HL-60/S4 treated with retinoic acid at 250 ng/mL for 4 days and 3 days (cell line): ENCODE results near the gene MYL12B.
"Not testable (repeated sequence)": the region's sequence is repeated elsewhere in the genome, so short reads cannot be mapped to it uniquely, and the experiment has no call there.

ENCODE experiments used
- in situ Hi-C: fragments of 300-500 bp; cut with MboI; formaldehyde crosslinking; loops from 2 replicates; pipeline ENCODE4 v1.7.0; 2022; ENCODE audit warnings: low sequenced_read_pairs

Gene MYL12B

DNA sequence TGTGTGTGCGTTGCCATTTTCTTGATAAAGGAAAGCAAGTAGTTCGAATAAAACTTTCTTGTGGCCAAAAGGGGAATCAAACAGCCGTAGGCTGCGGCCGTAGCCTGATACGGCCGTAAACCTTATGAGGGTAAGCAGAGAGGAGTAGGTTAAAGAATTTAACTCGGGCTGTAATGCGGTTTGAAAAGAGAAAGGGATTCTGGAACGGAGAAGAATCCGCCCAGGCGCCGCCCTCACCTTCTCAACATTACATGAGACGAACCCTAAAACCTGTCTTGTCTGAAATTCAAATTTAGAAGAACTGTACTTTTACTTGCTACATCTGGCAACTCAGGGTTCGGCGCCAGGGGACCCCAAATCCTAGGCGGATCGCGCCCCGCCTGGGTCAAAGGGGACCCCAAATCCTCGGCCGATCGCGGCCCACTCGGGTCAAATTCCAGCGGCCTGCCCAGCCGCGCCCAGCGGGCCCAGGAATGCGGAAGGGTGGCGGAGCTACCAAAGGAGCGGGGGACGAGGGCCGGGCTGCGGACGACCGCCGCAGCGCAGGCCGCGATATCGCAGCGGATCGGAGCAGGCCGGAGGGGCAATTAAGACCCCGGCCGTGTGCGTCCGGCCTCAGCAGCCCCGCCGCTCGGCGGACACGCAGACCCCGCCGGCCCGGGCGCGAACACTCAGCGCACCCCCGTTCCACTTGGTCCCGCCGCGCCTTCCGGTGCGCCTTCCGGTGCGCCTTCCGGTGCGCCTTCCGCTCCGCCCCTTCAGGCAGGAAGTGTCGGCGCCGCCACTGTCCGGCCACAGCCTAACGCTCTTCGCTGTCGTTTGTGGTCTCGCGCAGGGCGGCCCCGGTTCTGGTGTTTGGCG is at the start of gene MYL12B:
TSS of gene MYL12B (plus strand) at position 761 of the 861 bp plus-strand sequence. CDS start 10,766 bp downstream, outside the sequence.
- in situ Hi-C loops, result no loop called here

DNA sequence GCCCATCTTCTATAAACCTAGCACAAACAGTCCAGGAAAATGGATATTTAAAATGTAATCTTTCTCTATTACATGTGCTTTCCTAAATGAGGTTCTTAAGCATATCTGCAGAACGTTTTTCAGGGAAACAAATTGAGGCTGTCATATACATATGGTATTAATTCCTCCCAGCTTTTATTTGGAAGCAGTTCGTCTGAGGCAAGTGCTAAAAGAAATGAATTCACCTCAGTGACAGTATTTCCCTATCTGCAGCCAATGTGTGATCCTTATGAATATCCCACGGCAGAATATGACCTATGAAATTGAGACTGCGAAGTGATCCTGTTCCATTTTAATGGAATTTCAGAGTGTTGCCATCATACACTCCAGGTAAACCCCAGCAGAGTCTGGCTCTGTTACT is 49.3 kb upstream of the MYL12B start:
- in situ Hi-C loops, result no loop called here

DNA sequence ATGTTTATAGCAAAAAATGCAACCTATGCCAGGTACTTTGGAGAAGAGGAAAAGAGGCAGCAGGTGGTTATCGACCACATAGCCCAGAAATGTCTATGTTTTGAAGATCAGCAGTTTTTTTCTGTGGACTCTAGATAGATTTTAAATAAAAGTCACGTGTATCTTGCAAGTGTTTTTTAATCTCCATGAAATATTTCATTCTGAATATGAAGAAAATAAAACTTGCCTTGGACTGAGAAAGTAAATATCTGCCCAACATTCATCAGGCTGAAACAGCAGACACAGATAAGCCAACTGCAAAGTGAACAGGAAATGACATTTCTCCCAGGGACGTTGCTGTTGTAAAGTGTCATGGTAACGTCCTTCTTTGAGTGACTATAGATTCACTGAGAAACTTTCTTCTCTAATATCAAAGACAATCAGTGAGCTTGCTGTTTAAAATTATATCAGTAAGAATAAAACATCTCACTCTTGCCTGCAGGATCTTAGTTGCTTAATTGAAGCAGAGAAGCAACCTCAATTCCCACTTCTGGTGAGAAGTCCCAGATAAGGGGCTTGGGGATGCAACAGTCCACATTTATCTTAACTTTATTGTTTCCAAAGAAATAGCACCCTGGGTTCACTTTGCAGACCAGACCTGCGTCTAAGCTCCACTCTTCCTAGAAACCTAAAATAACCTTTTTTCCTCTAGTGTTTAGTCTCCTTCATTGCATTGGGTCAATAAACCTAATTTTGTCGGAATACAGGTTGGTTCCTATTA is 48.5 kb upstream of the MYL12B start:
- in situ Hi-C loops, result no loop called here

DNA sequence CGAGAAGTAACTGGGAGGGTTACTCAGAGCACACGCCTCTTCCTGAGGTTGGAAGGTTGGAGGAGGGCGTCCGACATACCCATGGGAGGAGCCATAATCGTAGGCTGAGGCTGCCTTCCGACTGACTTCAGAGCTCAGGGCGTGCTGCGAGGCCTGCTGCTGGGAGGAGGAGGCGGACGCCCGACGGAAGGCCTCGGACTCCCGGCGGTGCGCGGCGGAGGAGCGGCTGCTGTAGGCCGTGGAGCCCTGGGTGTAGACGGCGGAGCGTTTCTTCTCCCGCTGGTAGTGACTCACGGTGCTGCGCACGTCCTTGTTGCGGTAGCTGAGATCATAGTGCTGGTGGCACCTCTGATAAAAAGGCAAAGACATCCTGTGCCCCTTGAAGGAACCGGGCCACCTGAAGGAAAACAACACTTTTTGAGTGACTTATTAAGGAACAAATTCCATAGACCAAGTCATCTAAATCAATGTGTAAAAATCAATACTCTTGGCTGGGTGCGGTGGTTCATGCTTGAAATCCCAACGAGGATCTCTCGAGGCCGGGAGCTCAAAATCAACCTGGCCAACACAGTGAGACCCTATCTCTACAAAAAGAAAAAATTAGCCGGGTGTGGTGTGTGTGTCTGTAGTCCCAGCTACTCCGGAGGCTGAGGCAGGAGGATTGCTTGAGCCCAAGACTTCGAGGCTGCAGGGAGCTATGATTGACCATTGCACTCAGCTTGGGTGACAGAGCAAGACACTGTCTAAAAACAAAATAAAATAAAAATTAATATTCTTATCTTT is 46.9 kb upstream of the MYL12B start:
- in situ Hi-C loops, result no loop called here

DNA sequence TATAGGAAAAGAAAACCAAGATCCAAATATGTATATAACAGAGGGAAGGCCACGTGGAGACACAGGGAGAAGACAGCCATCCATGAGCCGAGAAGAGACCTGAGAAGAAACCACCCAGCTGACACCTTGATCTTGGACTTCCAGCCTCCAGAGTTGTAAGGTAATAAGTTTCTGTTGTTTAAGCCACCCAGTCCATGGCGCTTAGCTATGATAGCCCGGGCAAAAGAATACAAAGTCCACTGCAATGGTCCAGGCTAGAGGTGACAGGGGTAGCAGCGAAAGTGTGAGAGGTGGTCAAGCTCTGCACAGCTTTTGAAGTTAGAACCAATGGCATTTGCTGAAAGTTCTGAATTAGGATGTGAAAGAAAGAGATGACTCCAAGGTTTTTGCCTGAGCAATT is 44.9 kb upstream of the MYL12B start:
- in situ Hi-C loops, result no loop called here

DNA sequence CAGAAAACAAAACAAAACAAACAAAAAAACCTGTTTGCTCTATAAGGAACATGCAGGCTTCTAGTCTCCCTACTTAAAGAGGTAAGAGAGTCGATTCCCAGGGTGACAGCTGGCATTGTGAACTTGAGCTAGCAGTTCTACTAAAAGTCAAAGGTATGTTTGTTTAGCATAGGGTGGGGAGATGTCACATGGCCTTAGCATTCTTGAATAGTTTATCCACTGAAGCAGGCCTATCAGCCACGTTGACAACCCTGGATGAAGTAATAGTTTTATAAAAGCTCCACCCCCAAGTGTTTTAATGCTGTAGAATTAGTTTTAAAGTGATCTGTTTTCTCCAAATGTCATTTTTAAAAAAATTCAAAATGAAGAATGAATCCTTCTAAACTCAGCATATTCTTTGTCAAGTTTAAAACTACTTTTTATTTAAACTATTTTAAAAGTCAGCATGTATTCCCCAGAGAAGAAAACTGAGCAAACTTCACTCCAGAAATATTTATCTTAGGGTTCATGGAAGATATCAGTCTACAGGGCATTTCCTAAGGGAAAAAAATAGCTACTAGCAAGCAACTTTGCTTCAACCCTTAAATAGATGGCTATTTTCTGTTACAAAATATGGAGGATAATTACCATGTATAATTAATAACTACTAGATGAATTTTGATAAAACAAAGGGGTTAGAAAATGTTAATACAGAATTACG is 43.8 kb upstream of the MYL12B start:
- in situ Hi-C loops, result no loop called here

DNA sequence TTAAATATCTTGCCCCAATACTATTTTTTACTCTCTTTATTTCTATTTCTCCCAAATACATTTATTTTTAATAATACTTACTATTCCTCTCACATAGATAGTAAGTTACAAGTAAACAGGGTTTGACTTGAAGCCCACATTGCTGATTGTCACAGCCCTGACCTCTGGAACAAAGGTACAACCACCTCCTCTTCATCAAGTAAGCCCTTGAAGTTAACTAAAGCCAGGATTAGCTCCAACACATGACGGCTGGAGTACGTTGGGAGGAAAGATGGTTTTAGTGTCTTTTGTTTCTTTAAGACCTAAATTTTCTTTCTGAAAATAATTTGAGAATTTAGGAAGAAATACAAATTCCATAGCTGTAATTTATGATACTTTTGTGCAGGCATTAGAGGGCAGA is 43.1 kb upstream of the MYL12B start:
- in situ Hi-C loops, result no loop called here

DNA sequence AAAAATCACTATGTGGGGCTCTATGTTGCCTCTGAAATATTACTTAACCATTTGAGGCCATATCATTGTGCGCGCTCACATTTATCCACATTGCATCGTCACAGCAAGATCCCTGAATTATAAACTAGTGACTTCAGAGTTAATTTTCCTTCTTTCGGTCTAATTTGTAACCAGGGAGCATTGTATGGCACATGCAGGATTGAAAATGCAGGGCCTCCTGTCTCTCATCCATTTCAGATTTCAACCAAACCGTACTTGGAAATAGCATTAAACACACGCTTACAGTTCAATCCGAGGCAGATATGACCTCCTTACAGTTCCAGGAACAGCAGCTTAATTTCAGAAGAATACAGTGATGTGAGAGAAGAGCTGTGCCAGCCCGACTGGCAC is 42.7 kb upstream of the MYL12B start:
- in situ Hi-C loops, result no loop called here

DNA sequence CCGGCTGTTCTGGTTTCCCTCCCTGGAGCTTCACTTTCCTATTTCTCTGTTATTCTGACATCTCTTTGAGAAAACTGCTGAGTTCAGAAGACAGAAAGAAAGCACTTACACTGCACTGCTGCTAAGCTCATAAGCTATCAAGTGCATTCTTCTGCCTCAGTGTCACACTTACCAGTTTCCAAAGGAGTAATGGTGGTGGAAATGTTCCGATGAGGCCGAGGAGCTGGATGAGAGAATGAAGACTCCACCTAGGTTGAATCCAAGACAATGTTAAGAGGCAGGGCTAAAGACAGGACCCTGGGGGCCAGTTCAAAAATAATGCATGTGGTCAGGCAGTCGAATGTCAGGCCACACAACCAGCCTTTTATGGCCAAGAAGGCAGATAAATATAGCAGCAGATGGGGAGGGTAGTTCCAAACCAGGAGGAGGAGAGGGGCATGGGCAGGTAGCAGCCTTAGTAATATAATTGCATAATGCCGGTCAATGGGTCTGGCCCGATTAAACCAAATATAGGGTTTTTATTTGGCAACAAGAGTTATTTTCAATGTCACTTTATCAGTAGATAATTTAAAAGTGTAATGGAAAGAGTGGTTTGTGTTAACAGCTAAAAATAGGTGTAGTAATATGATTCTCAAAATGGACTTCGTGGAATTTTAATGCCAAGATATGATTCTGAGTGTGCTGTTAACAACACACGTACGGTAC is 42.1 kb upstream of the MYL12B start, which contains the start of gene MYOM1:
TSS of gene MYOM1 (minus strand) at position 338 of the 705 bp plus-strand sequence. CDS start 4,745 bp downstream, outside the sequence.
- in situ Hi-C loops, result no loop called here

DNA sequence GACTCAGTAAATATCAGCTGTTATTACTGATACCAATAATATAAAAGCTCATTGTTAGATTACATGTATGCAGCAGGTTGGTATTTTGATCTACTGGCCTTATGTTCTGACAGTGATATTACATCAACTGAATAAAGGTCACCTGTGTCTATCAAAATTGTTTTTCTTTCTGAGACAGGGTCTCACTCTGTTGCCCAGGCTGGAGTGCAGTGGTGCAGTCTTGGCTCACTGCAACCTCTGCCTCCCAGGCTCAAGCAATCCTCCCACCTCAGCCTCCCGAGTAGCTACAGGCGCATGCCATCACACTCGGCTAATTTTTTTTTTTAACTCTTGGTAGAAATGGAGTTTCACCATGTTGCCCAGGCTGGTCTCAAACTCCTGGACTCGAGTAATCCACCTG is 41.1 kb upstream of the MYL12B start:
- in situ Hi-C loops, result not testable (repeated sequence)

DNA sequence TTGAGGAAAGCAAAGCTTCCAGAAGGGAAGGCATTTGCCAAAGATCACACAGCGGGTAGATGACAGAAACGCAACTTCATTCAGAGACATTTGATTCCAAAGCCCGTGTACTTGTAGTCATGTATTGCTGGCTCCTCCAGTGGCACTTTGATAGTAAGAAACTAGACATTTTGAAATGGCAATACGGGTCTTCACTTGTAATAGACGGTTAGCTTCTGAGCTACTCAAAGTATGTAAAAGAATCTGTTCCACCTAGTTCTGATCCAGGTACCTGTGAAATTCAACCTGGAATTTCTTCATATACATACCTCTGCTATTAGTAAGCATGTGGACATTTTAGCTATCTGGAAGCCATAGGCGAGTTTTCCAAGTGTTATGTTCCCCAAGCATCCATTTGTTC is 40.4 kb upstream of the MYL12B start:
- in situ Hi-C loops, result no loop called here

DNA sequence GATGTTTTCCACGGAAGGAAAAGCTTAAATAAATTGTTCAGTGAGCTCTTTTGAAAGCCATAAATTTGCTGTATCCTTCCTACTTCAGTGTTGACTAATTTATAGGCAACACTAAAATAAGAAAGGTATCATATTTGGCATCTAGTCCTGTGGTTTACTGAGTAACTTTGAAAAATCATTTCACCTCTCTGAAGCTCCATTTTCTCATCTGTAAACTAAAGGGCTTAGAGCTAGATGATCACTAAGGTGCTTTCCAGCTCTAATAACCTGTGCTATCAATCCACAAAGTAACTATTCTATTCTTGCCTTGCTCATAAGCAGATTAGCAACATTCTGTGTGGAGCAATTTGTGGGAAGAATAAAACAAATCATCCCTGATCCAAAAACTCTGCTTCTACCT is 38.6 kb upstream of the MYL12B start:
- in situ Hi-C loops, result no loop called here

DNA sequence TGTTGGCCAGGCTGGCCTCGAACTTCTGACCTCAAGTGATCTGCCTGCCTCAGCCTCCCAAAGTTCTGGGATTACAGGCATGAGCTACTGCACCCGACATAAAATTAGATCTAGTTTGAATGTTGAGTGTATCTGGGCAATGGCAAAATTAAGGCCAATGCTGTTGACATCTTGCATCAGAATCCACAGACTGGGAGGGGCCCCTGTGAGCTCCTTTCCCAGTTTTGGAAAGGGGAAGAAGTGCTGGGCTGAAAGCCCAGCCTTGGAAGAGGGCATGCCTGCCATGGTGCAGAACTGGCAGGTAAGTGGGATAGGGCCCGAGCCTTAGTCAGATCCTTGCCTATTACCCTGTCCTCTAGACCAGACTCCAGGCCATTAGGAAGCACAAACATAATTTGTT is 37.7 kb upstream of the MYL12B start:
- in situ Hi-C loops, result no loop called here

DNA sequence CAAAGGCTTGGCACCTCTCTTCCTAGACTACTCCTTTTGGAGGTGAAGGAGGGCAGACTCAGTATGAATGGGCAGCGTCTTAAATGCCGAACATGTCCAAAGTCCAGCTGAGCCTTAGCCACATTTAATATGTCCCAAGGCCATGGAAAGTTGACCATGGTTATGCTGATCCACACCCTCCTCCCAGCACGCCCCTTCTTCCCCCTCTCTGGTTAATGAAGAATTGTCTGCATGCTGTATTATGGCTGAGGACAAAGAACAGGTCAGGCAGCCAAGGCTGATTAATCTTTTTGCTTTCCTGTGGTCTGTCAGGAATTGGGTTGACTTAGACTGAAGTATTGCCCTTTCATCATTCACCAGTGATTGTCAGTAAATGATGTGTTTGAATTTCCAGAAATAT is 36.3 kb upstream of the MYL12B start:
- in situ Hi-C loops, result no loop called here

DNA sequence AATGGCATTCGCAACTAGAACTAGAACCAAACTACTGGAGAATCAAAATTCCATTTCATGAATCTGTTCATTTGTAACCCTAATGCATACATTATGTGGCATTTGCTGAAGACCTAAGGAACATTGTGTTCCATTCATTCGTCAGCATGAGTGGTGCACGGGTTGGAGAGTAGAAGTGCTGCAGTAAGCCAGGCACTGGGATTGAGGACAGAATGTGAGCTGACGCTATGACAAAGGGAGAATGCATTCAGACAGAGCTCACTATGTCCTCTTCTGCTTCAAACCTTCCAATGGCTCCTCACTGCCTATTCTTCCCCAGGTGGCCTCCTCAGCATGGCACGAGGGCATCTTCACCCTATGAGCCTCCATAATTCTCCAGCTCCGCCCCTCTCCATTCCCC is 35.9 kb upstream of the MYL12B start:
- in situ Hi-C loops, result no loop called here

DNA sequence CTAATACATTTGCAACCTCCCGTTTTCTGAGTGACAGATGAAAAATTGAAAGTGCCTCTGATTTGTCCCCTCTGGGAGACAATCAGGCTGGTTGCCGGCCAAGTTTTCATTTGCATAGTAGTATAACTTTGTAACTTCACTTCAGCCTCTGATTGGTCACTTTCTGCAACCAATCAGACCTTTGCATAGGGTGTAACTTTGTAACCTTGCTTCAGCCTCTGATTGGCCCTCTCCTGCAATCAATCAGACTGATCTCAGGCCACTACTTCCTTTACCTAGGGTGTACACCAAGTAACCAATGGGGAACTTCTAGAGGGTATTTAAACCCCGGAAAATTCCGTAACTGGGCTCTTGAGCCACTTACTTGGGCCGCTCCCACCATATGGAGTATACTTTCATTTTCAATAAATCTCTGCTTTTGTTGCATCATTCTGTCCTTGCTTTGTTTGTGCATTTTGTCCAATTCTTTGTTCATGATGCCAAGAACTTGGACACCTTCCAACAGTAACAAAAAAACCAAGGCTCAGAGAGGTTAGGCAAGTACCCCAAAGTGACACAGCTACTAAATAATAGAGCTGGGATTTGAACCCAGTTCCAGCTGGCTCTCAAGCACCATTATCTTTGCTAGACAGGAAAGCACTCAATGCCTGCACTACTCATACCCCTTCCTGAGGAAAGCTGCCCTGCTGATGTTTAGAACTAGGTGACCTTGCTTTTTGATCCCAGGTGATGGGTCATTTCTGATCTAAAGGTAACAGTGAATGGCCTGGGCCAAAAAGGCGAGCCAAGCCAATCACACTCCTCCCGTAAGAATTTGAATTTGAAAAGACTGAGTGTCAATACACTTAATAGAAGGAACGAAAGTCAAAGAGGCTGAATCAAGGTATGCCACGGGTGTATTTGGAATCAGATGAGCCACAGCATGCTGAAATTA is 31.3 kb upstream of the MYL12B start:
- in situ Hi-C loops, result no loop called here

DNA sequence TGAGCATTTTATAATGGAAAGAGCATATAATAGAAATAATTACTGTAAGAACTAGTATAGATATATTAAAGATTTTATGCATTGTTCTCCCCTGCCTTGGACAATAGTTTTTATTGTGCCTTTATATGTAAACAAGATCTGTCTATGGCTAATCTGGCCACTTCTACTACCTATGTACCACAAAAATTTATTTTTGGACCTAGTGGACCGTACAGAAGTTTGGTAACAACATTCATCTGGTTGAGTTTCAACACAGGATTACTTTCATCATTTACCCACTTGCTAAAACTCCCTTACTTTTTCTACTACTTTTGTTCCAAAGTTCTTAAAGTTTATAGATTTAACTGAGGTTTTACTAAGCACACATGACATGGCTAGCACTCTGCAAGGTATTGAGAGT is 28.9 kb upstream of the MYL12B start:
- in situ Hi-C loops, result no loop called here

DNA sequence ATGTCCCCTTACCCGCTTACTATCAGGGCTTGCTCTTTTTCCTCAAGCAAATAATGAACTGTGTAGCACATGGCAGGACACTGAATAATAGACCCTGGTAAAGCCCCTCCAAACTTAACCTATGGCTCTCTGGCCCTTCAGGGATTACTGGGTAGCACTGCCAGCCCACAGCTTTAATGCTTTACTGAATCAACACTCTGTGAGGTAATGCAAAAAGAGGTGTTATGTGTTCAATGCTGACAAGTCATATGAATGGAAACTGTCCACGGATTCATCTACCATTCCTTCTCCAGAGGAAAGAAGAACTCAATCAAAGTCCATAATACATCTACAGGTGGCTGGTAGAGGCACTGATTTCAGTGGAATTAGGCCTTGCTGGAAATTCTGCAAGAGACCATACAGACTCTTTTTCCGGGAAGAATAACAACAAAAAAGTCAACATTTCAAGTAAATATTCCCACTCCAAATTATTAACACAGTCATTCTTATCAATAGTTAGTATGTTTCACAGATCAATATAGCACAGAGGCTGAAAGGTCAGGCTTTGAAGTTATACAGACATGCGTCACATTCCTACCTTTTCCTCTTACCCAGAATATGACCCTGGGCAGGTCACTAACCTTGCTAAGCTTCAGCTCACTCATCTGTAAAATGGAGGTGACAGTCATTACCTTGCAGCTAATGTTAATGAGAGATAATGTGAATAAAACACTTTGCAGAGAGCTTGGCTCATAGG is 28.3 kb upstream of the MYL12B start:
- in situ Hi-C loops, result no loop called here
